Fibroblast of lung (primary cell): ENCODE results near the gene KRT80. TPM values are rescaled to one million over a fixed set of nuclear protein-coding genes. Genes with fewer than 3 reads are reported as not detected.

ENCODE experiments used
- DNase-seq, 2 donors: peaks; one replicate each; pipeline versions ENCODE4 v3.0.0 to v3.0.0-alpha.2; 2010; ENCODE audit warnings: low read depth in 2 of 2
- H2AFZ ChIP-seq: 2 replicates; pipeline ENCODE4 v1.5.1; 2012; ENCODE audit warnings: low read length, control low read depth, inconsistent platforms
- H3K27ac ChIP-seq: 2 replicates; pipeline ENCODE4 v1.5.1; 2011; ENCODE audit warnings: low read length, control low read depth; ENCODE audit not compliant: insufficient read depth
- H3K27me3 ChIP-seq: 2 replicates; pipeline ENCODE4 v1.5.1; 2011; ENCODE audit warnings: mild to moderate bottlenecking, low read length; ENCODE audit not compliant: control insufficient read depth, insufficient read depth
- H3K36me3 ChIP-seq: 2 replicates; pipeline ENCODE4 v1.5.1; 2011; ENCODE audit warnings: low read length; ENCODE audit not compliant: control insufficient read depth, insufficient read depth
- H3K4me1 ChIP-seq: 2 replicates; pipeline ENCODE4 v1.5.1; 2011; ENCODE audit warnings: low read length; ENCODE audit not compliant: control insufficient read depth, insufficient read depth; ENCODE audit errors: extremely low read depth
- H3K4me2 ChIP-seq: 2 replicates; pipeline ENCODE4 v1.5.1; 2011; ENCODE audit warnings: low read length, control low read depth; ENCODE audit not compliant: insufficient read depth; ENCODE audit errors: extremely low read depth
- H3K4me3 ChIP-seq, 4 experiments: fragments of 200-600 bp in 1 of 4; sonication (generic) in 1 of 4; replicated peaks in 1 of 4; 2 replicates each; pipeline ENCODE4 v1.5.1; 2011 to 2016; ENCODE audit warnings: low read length in 4 of 4, low read depth in 3 of 4, mild to moderate bottlenecking in 3 of 4, control low read depth in 2 of 4, inconsistent platforms in 1 of 4, mixed read lengths in 1 of 4; ENCODE audit not compliant: insufficient read depth in 1 of 4; ENCODE audit errors: control extremely low read depth in 1 of 4
- H3K79me2 ChIP-seq: 2 replicates; pipeline ENCODE4 v1.5.1; 2012; ENCODE audit warnings: mild to moderate bottlenecking, low read length, inconsistent platforms; ENCODE audit not compliant: control insufficient read depth, insufficient read depth
- H3K9ac ChIP-seq: 2 replicates; pipeline ENCODE4 v1.5.1; 2011; ENCODE audit warnings: mild to moderate bottlenecking, low read length, control low read depth; ENCODE audit not compliant: insufficient read depth
- H3K9me3 ChIP-seq: 2 replicates; pipeline ENCODE4 v1.5.1; 2012; ENCODE audit warnings: low read depth, low read length; ENCODE audit not compliant: control insufficient read depth, insufficient read depth
- H4K20me1 ChIP-seq: 2 replicates; pipeline ENCODE4 v1.5.1; 2011; ENCODE audit warnings: low read length; ENCODE audit not compliant: control insufficient read depth, insufficient read depth; ENCODE audit errors: extremely low read depth
- EZH2 ChIP-seq: IDR thresholded peaks from 2 replicates; pipeline ENCODE4 v1.5.1; 2012; ENCODE audit warnings: low read length, control low read depth, mild to moderate bottlenecking; ENCODE audit errors: missing control alignments
- polyA plus RNA-seq, 2 donors: library from polyadenylated mRNA; depleted of rRNA in 1 of 2; stranded (reverse) in 1 of 2; unstranded in 1 of 2; fragments of >200 nt; gene quantifications; 2 replicates each; pipeline ENCODE4 v1.2.1, GENCODE V29; 2011 to 2012; ENCODE audit warnings: missing spikeins in 1 of 2
- total RNA-seq: library from RNA; depleted of rRNA; stranded (reverse); fragments of >200 nt; gene quantifications from 2 replicates; pipeline ENCODE4 v1.2.1, GENCODE V29; 2014
- TF ChIP-seq, protein P1 (sequence below), 2 donors: IDR thresholded peaks in 1 of 2; conservative IDR thresholded peaks in 1 of 2; 1 replicate in 1 of 2; 2 replicates in 1 of 2; pipeline ENCODE4 v1.5.1; 2011 to 2012; ENCODE audit warnings: low read length in 2 of 2, control low read depth in 1 of 2, inconsistent platforms in 1 of 2, low read depth in 1 of 2, mild to moderate bottlenecking in 1 of 2

KRT80 gene
- total and polyA plus RNA-seq, 2 donors (not counting 1 experiment from before 2014, with no cell fraction given), result 0.17 to 1.0 TPM

DNA sequence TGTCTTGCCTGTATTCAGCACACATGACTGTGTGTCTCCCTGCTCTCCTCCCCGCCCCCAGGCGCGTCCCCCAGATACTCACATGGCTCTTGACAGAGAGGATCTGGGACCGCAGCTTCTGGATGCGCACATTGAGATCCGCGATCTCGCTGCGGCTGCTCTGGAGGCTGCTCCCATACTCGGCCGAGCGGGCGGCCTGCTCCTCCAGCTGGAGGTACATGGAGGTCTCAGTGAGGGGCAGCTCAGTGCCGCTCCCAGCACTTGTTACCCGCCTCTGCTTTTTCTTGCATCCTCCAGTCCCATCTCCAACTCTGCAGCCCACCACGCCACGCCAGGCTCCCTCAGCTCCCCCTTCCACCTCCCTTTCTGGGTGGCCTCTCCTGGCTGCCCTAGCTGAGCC, 18.9 kb downstream of the KRT80 start:
- Histone ChIP-seq H3K79me2 (no peaks in the 10 kb centered on the region), H3K4me2 (no peak overlapping the region), H4K20me1 (no peaks in the 10 kb centered on the region), H3K27me3 (no peaks in the 10 kb centered on the region), H3K36me3 (no peaks in the 10 kb centered on the region), H2AFZ (no peak overlapping the region), H3K9me3 (no peaks in the 10 kb centered on the region), H3K27ac (no peak overlapping the region), H3K4me3 (no peak overlapping the region), H3K4me1 (peaks cover 10% of the 10 kb centered on the region), H3K9ac (no peak overlapping the region)
- no peak for DNase-seq
- TF ChIP-seq, protein P1, sequence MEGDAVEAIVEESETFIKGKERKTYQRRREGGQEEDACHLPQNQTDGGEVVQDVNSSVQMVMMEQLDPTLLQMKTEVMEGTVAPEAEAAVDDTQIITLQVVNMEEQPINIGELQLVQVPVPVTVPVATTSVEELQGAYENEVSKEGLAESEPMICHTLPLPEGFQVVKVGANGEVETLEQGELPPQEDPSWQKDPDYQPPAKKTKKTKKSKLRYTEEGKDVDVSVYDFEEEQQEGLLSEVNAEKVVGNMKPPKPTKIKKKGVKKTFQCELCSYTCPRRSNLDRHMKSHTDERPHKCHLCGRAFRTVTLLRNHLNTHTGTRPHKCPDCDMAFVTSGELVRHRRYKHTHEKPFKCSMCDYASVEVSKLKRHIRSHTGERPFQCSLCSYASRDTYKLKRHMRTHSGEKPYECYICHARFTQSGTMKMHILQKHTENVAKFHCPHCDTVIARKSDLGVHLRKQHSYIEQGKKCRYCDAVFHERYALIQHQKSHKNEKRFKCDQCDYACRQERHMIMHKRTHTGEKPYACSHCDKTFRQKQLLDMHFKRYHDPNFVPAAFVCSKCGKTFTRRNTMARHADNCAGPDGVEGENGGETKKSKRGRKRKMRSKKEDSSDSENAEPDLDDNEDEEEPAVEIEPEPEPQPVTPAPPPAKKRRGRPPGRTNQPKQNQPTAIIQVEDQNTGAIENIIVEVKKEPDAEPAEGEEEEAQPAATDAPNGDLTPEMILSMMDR (conservative IDR thresholded peaks at IDR 0.05 in 1 of 2, IDR thresholded peaks at IDR 0.05 in 1 of 2; ENCODE audit: low read depth in 1 of 2, low read length in 2 of 2), result no peak
- TF ChIP-seq EZH2, result no peak

DNA sequence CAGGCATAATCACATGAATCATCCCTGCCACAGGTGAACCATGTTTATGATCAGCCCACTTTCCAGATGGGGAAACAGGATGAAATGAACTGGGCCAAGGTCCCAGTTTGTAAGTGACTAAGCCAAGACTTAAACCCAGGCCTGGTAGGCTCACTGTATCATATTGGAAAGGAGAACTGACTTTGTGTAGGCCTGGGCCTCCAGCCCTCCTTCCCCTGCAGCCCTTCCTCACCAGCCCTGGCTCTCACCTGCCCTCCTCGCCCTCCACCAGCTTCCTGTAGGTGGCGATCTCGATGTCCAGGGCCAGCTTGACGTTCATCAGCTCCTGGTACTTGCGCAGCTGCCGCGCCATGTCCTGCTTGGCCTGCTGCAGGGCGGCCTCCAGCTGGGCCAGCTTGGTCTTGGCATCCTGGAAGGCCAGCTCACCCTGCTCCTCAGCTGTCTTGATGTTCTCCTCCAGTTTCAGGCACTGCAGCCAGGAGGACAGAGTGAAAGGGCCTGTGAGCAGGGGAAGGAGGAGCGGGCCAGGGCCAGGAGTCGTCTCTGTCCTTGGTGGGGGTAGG, 19.8 kb downstream of the KRT80 start:
- H4K20me1 ChIP-seq, result no peaks in the 10 kb centered on the region
- H3K4me1 ChIP-seq, result peaks cover 10% of the 10 kb centered on the region
- TF ChIP-seq, protein P1 (conservative IDR thresholded peaks at IDR 0.05 in 1 of 2, IDR thresholded peaks at IDR 0.05 in 1 of 2; ENCODE audit: low read depth in 1 of 2, low read length in 2 of 2), result peak; percentile 11 to 39
- TF ChIP-seq EZH2, result no peak
- no peaks in the 10 kb centered on the region for H3K36me3 ChIP-seq
- no peak overlapping the region for H3K27ac ChIP-seq
- no peaks in the 10 kb centered on the region for H3K9me3 ChIP-seq
- H3K27me3 ChIP-seq, result no peaks in the 10 kb centered on the region
- no peak overlapping the region for H3K4me2 ChIP-seq
- no peak overlapping the region for H3K9ac ChIP-seq
- H2AFZ ChIP-seq, result no peak overlapping the region
- no peak overlapping the region for H3K4me3 ChIP-seq
- no peaks in the 10 kb centered on the region for H3K79me2 ChIP-seq
- DNase-seq, result peak in 1 of 2 donors; percentile 61

GRCh38 chr12:52170827-52171226, 21.0 kb downstream of the KRT80 start:
- no peak for TF ChIP-seq EZH2
- TF ChIP-seq, protein P1 (conservative IDR thresholded peaks at IDR 0.05 in 1 of 2, IDR thresholded peaks at IDR 0.05 in 1 of 2; ENCODE audit: low read depth in 1 of 2, low read length in 2 of 2), result no peak
- Histone ChIP-seq H3K9me3 (no peaks in the 10 kb centered on the region), H3K27ac (no peak overlapping the region), H3K36me3 (no peaks in the 10 kb centered on the region), H3K4me1 (peaks cover 13% of the 10 kb centered on the region), H3K79me2 (no peaks in the 10 kb centered on the region), H3K27me3 (no peaks in the 10 kb centered on the region), H4K20me1 (no peaks in the 10 kb centered on the region), H3K9ac (no peak overlapping the region), H3K4me2 (no peak overlapping the region), H2AFZ (no peak overlapping the region), H3K4me3 (no peak overlapping the region)
- no peak for DNase-seq
